CD4-positive, alpha-beta T cell (primary cell): Measurements from ENCODE around the gene ZNF578. TPM values are rescaled to one million over a fixed set of nuclear protein-coding genes. Genes with fewer than 3 reads are reported as not detected.
"Not testable (repeated sequence)": the region's sequence is repeated elsewhere in the genome, so short reads cannot be mapped to it uniquely, and the experiment has no call there.

Experiments used
- ATAC-seq: fragments of 200-7000 bp; cut with Tn5 transposase; one replicate; pipeline ENCODE4 v1.10.0; 2022; ENCODE audit warnings: mild to moderate bottlenecking; ENCODE audit not compliant: poor library complexity
- CTCF ChIA-PET: fragments of 350-600 bp; sonication (Branson Sonifier 250); formaldehyde crosslinking; loops from one replicate; lab custom pipeline; 2021; ENCODE audit warnings: antibody characterized with exemption, inconsistent platforms; lab: Charles Lee
- POLR2A ChIA-PET: fragments of 350-600 bp; sonication (Branson Sonifier 250); formaldehyde crosslinking; loops from one replicate; lab custom pipeline; 2021; ENCODE audit warnings: antibody characterized with exemption, inconsistent platforms; lab: Charles Lee
- DNase-seq, 14 experiments: peaks; one replicate each; pipeline ENCODE4 v3.0.0-alpha.2; 2013 to 2020; ENCODE audit warnings: mixed read lengths in 2 of 14
- H3K27ac ChIP-seq, 2 donors: one replicate each; pipeline versions ENCODE4 v1.5.1 to v1.7.0; 2013; ENCODE audit warnings: low read length in 2 of 2, low read depth in 1 of 2, mild to moderate bottlenecking in 1 of 2
- H3K27me3 ChIP-seq, 2 experiments: 1 replicate in 1 of 2; 2 replicates in 1 of 2; pipeline versions ENCODE4 v1.6.1 to v1.7.0; 2013; ENCODE audit warnings: low read length in 2 of 2, control low read depth in 1 of 2, mild to moderate bottlenecking in 1 of 2, moderate library complexity in 1 of 2; ENCODE audit not compliant: insufficient read depth in 2 of 2, control insufficient read depth in 1 of 2
- H3K36me3 ChIP-seq: one replicate; pipeline ENCODE4 v1.6.1; 2013; ENCODE audit warnings: low read length, control low read depth; ENCODE audit not compliant: insufficient read depth
- H3K4me1 ChIP-seq: one replicate; pipeline ENCODE4 v1.6.1; 2013; ENCODE audit warnings: low read length, control low read depth; ENCODE audit not compliant: insufficient read depth
- H3K4me3 ChIP-seq: one replicate; pipeline ENCODE4 v1.5.1; 2013; ENCODE audit warnings: mild to moderate bottlenecking, low read length, moderate library complexity
- H3K9me3 ChIP-seq, 2 experiments: 1 replicate in 1 of 2; 2 replicates in 1 of 2; pipeline versions ENCODE4 v1.6.1 to v1.7.0; 2013; ENCODE audit warnings: low read length in 2 of 2, mild to moderate bottlenecking in 2 of 2, control low read depth in 1 of 2, moderate library complexity in 1 of 2; ENCODE audit not compliant: control insufficient read depth in 1 of 2, insufficient read depth in 1 of 2
- H3K27ac Mint-ChIP-seq: one replicate; pipeline ENCODE4 v1.8.0; 2020; ENCODE audit warnings: mixed read lengths
- H3K27me3 Mint-ChIP-seq: one replicate; pipeline ENCODE4 v1.8.0; 2021; ENCODE audit warnings: mixed read lengths
- H3K36me3 Mint-ChIP-seq: one replicate; pipeline ENCODE4 v1.8.0; 2021; ENCODE audit warnings: low read depth, mixed read lengths
- H3K4me1 Mint-ChIP-seq: one replicate; pipeline ENCODE4 v1.8.0; 2021; ENCODE audit warnings: low read depth, mixed read lengths
- H3K4me3 Mint-ChIP-seq: one replicate; pipeline ENCODE4 v1.8.0; 2020; ENCODE audit warnings: mild to moderate bottlenecking, mixed read lengths
- H3K9me3 Mint-ChIP-seq: one replicate; pipeline ENCODE4 v1.8.0; 2020; ENCODE audit warnings: mixed read lengths
- intact Hi-C, 2 experiments: fragments of 100-400 bp; cut with DNase I in 1 of 2; cut with micrococcal nuclease in 1 of 2; formaldehyde crosslinking; loops; one replicate each; pipeline versions ENCODE4 v1.15.1 to v1.9.0; 2023 to 2025; cut with DNase I, micrococcal nuclease
- total RNA-seq, 174 experiments: library from RNA in 2 of 174; stranded (reverse) in 2 of 174; gene quantifications; one replicate each; pipeline ENCODE4 v1.2.3 and lab custom pipeline; 2021 to 2026
- TF ChIP-seq, protein P1 (sequence below): fragments of 200-600 bp; IDR thresholded peaks from one replicate; pipeline ENCODE4 v1.8.0; 2022; ENCODE audit warnings: antibody characterized with exemption, mild to moderate bottlenecking

The ZNF578 gene
- total RNA-seq, 2 experiments from 2014 or later = 1.6 TPM

DNA sequence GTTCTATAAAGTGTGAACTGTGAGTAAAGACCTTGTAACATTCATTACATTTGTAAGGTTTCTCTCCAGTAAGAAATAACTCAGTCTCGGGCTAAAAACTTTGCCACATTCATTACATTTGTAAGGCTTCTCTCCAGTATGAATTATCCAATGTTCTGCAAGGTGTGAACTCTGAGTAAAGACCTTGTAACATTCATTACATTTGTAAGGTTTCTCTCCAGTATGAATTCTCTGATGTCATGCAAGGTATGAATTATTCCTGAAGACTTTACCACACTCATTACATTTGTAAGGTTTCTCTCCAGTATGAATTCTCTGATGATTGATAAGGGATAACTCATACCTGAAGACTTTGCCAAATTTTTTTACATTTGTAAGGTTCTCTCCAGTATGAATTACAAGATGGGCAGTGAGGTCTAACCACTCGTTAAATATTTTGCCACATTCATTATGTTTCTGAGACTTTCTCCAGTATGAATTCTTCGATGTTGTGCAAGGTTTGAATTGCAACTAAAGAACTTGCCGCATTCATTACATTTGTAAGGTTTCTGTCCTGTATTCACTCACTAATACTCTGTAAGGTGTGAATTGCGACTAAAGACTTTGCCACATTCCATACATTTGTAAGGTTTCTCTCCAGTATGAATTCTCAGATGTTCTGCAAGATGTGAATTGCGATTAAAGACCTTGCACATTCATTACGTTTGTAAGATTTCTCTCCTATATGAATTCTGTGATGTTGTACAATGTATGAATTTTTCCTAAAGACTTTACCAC lies 21.2 kb downstream of the ZNF578 start:
- no peak for DNase-seq
- H3K27ac Mint-ChIP-seq = no peak overlapping the region
- H3K36me3 ChIP-seq = no peaks in the 10 kb centered on the region

DNA sequence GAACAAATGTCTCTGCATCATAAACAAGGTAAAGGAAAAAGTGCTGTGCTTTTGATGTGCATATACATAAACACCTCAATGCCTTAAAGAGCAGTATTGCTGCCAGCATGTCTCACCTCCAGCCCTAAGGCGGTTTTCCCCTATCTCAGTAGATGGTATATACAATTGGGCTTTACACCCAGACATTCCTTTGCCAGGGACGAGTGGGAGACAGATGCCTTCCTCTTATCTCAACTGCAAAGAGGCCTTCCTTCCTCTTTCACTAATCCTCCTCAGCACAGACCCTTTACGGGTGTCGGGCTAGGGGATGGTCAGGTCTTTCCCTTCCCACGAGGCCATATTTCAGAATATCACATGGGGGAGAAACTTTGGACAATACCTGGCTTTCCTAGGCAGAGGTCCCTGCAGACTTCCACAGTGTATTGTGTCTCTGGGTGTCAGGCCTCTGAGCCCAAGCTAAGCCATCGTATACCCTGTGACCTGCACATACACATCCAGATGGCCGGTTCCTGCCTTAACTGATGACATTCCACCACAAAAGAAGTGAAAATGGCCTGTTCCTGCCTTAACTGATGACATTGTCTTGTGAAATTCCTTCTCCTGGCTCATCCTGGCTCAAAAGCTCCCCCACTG lies 30.9 kb downstream of the ZNF578 start:
- H3K36me3 ChIP-seq, intact Hi-C loops, H3K4me3 Mint-ChIP-seq, CTCF ChIA-PET, H3K4me1 ChIP-seq, H3K27ac Mint-ChIP-seq, POLR2A ChIA-PET, DNase-seq, ATAC-seq, H3K27ac ChIP-seq, H3K4me1 Mint-ChIP-seq, H3K27me3 Mint-ChIP-seq, H3K4me3 ChIP-seq, H3K27me3 ChIP-seq: not testable (repeated sequence)
- peaks cover 76 to 81% of the 10 kb centered on the region in 2 experiments for H3K9me3 ChIP-seq
- Mint-ChIP-seq H3K9me3 (peaks cover 17% of the 10 kb centered on the region), H3K36me3 (peaks cover 52% of the 10 kb centered on the region)

More for the DNA sequence above, 21.2 kb downstream of the ZNF578 start:
- no peak overlapping the region for H3K4me3 Mint-ChIP-seq
- H3K9me3 Mint-ChIP-seq = peaks cover 24% of the 10 kb centered on the region
- intact Hi-C loops = no loop called here
- H3K4me3 ChIP-seq = no peak overlapping the region
- peaks cover 83% of the 10 kb centered on the region for H3K36me3 Mint-ChIP-seq
- peaks cover 36 to 95% of the 10 kb centered on the region in 2 experiments for H3K9me3 ChIP-seq
- H3K4me1 Mint-ChIP-seq = no peaks in the 10 kb centered on the region
- no peak overlapping the region for H3K27ac ChIP-seq
- ATAC-seq = no peak
- TF ChIP-seq, protein P1, sequence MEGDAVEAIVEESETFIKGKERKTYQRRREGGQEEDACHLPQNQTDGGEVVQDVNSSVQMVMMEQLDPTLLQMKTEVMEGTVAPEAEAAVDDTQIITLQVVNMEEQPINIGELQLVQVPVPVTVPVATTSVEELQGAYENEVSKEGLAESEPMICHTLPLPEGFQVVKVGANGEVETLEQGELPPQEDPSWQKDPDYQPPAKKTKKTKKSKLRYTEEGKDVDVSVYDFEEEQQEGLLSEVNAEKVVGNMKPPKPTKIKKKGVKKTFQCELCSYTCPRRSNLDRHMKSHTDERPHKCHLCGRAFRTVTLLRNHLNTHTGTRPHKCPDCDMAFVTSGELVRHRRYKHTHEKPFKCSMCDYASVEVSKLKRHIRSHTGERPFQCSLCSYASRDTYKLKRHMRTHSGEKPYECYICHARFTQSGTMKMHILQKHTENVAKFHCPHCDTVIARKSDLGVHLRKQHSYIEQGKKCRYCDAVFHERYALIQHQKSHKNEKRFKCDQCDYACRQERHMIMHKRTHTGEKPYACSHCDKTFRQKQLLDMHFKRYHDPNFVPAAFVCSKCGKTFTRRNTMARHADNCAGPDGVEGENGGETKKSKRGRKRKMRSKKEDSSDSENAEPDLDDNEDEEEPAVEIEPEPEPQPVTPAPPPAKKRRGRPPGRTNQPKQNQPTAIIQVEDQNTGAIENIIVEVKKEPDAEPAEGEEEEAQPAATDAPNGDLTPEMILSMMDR = no peak
- ChIA-PET POLR2A (no interaction called here), CTCF (no interaction called here)
- H3K4me1 ChIP-seq = no peaks in the 10 kb centered on the region
- H3K27me3 ChIP-seq = no peaks in the 10 kb centered on the region
- H3K27me3 Mint-ChIP-seq = no peaks in the 10 kb centered on the region

DNA sequence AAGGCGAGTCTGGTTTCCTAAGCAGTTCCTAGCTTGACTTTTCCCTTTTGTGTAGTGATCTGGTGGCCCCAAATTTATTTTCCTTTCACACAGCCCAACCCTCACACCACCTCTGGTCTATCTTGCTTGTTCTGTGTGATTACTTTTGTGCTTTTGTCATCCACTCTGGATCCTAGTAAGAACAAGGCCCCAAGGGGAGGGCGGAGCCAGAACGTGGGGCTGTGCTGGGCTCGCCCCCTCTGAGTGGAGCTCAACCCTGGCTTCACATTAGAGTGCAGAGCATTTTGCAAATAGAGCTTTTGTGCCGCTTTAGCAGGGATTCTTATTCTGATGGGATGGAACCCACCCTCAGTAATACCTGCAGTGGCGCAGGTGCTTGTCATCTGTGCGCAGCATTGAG lies 31.7 kb downstream of the ZNF578 start:
- H3K27ac Mint-ChIP-seq, H3K4me1 ChIP-seq, H3K4me3 ChIP-seq, H3K27me3 ChIP-seq, H3K36me3 ChIP-seq, H3K27ac ChIP-seq, H3K27me3 Mint-ChIP-seq, ATAC-seq, POLR2A ChIA-PET, intact Hi-C loops, H3K4me3 Mint-ChIP-seq, DNase-seq, CTCF ChIA-PET, H3K4me1 Mint-ChIP-seq: not testable (repeated sequence)
- peaks cover 57% of the 10 kb centered on the region for H3K36me3 Mint-ChIP-seq
- H3K9me3 ChIP-seq = peaks cover 68 to 80% of the 10 kb centered on the region in 2 experiments
- peaks cover 21% of the 10 kb centered on the region for H3K9me3 Mint-ChIP-seq

DNA sequence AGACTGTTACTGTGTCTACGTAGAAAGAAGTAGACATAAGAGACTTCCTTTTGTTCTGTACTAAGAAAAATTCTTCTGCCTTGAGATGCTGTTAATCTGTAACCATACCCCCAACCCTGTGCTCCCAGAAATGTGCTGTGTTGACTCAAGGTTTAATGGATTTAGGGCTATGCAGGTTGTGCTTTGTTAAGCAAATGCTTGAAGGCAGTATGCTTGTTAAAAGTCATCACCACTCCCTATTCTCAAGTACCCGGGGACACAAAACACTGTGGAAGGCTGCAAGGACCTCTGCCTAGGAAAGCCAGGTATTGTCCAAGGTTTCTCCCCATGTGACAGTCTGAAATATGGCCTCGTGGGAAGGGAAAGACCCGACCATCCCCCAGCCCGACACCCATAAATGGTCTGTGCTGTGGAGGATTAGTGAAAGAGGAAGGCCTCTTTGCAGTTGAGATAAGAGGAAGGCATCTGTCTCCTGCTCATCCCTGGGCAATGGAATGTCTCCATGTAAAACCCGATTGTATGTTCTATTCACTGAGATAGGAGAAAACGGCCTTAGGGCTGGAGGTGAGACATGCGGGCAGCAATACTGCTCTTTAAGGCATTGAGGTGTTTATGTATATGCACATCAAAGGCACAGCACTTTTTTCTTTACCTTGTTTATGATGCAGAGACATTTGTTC lies 32.3 kb downstream of the ZNF578 start:
- H3K4me1 Mint-ChIP-seq, DNase-seq, H3K27me3 ChIP-seq, H3K27ac ChIP-seq, H3K36me3 ChIP-seq, H3K27ac Mint-ChIP-seq, H3K4me1 ChIP-seq, ATAC-seq, CTCF ChIA-PET, H3K4me3 Mint-ChIP-seq, POLR2A ChIA-PET, H3K4me3 ChIP-seq, H3K27me3 Mint-ChIP-seq, intact Hi-C loops: not testable (repeated sequence)
- Mint-ChIP-seq H3K36me3 (peaks cover 59% of the 10 kb centered on the region), H3K9me3 (peaks cover 24% of the 10 kb centered on the region)
- peaks cover 65 to 78% of the 10 kb centered on the region in 2 experiments for H3K9me3 ChIP-seq
